ENCODE measurements around the gene MAP3K4.
A peak's percentile ranks its signal among the peaks of the same experiment; 100 is the strongest.
"Not testable (repeated sequence)": the region's sequence is repeated elsewhere in the genome, so short reads cannot be mapped to it uniquely, and the experiment has no call there.

MAP3K4 gene

DNA sequence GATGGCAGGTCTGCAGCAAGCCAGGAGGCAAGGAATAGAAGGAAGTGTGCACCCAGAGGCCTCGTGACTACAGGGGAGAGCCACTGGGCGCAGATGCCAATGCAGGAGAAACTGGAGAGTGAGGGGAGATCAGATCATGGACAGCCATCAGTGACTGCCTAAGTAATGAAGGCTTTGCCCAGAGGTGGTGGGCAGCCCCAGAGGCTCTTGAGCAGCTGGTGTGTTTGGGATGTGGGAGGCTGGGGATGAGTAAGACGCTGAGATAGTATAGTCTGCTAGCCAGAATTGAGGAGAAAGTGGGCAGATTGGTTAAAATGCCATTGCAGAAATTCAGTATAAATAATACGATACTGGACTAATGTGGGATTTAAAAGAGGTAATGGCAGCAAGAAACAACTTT lies 111.9 kb downstream of the MAP3K4 start:
- Mint-ChIP-seq H3K27ac (no peak overlapping the region), H3K4me1 (no peaks in the 10 kb centered on the region), H3K27me3 (no peaks in the 10 kb centered on the region), H3K9me3 (no peaks in the 10 kb centered on the region), H3K4me3 (no peak overlapping the region), H3K36me3 (peaks cover 23% of the 10 kb centered on the region)

DNA sequence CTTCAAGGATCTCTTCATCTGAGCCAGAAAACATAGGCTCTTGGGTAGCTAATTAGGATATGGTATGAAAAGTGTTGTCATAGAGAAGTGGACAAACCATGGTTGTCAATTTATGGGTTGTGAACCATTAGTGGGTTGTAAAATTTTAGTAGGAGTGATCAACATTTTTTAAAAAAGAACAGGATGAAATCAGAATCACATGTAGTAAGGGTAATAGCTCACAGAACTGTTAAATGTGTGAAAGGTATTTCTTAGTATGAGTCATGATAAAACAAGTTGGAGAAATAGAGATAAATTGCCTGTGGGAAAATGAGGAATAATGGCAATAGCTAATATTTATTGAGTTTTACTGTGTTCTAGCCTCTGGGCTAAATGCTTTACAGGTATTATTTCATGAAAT lies 113.4 kb downstream of the MAP3K4 start:
- Mint-ChIP-seq H3K36me3 (peaks cover 22% of the 10 kb centered on the region), H3K4me1 (no peaks in the 10 kb centered on the region), H3K27me3 (no peaks in the 10 kb centered on the region), H3K4me3 (no peak overlapping the region), H3K27ac (no peak overlapping the region), H3K9me3 (no peaks in the 10 kb centered on the region)

DNA sequence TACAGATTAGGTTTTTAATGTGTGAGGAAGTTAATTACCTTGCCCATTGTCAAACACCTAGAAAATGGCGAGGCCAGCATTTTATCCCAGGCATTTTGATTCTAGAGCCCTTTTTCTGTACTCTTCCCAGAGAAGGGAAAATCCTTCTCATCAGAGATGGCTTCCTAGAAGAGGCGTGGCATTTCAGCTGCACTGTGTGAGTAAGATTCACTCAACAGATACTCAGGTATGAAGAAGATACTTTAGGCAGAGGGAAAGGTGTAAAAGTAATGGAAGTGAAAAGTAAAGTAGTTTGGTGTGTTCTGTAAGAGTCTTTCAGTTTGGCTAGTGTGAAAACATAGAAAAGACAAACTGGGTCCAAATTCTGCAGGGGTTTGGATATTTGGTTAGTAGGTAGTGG lies 113.8 kb downstream of the MAP3K4 start:
- Mint-ChIP-seq H3K27me3 (no peaks in the 10 kb centered on the region), H3K27ac (peak overlapping the region; percentile 13), H3K9me3 (no peaks in the 10 kb centered on the region), H3K4me3 (no peak overlapping the region), H3K36me3 (peaks cover 25% of the 10 kb centered on the region), H3K4me1 (peaks cover 3% of the 10 kb centered on the region)

DNA sequence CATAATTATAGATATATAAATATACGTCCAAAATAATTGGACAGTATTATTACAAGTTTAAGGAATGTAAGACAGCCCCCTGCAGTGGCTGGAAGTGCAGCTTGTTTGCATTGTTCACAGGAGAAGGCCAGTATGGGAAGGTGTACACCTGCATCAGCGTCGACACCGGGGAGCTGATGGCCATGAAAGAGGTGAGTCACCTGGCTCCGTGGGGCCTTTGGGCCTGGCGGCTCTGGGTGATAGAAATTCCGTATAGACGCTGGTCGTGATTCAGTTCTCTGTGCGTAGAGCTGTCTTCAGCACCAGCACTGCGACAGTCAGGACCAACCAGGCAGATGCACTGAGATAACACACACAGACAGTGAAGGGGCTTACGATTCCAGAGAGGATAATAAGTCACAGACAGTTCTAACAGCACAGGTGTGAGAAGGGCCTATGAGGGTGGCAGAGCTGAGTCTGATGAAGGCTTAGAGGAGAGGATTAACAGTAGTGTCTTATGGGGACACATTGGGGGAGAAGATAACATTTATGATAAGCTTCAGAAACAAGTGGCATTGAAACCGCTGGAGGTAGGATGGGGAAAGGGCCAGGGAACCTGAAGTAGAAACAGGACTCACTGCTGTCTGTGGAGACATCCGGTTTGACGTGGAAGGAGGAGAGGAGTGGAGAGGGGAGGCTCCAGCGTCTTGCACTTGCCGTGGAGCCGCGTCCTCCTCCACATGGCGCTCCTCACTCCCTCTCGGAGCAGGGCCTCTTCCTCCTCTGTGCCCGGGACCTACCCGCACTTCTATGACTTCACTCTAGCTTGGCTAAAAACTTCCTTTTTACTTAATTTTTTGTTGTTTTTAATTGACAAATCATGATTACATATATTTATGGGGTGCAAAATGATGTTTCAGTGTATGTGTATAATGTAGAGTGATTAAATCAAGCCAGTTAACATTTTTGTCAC lies 116.5 kb downstream of the MAP3K4 start:
- peaks cover 24% of the 10 kb centered on the region for H3K4me1 Mint-ChIP-seq

DNA sequence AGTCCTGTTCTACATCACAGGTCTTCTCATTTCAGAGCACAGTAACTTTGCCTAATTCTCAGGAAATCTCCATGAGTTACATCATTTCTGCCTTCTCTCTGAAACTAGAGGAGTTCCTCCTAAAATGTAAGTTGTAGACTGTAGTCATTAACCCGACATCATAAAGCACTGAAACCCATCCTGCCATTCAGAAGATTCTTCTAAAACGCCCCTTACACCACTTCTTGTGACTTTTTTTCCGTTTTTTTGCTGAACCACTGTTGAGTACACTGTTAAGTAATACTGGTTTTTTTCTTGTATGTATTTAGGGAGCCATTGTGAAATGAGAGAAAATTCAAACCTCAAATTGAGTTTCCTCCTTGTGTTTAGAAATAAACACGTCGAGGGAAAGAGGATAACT lies 117.3 kb downstream of the MAP3K4 start:
- peak overlapping the region; percentile 19 for H3K27ac Mint-ChIP-seq
- peaks cover 24% of the 10 kb centered on the region for H3K4me1 Mint-ChIP-seq
- no peaks in the 10 kb centered on the region for H3K9me3 Mint-ChIP-seq
- H3K4me3 Mint-ChIP-seq, result no peak overlapping the region
- no peaks in the 10 kb centered on the region for H3K27me3 Mint-ChIP-seq
- peaks cover 29% of the 10 kb centered on the region for H3K36me3 Mint-ChIP-seq

More for the DNA sequence above, 116.5 kb downstream of the MAP3K4 start:
- no peak overlapping the region for H3K27ac Mint-ChIP-seq
- H3K9me3 Mint-ChIP-seq, result no peaks in the 10 kb centered on the region
- H3K36me3 Mint-ChIP-seq, result peaks cover 33% of the 10 kb centered on the region
- H3K27me3 Mint-ChIP-seq, result no peaks in the 10 kb centered on the region
- H3K4me3 Mint-ChIP-seq, result no peak overlapping the region

DNA sequence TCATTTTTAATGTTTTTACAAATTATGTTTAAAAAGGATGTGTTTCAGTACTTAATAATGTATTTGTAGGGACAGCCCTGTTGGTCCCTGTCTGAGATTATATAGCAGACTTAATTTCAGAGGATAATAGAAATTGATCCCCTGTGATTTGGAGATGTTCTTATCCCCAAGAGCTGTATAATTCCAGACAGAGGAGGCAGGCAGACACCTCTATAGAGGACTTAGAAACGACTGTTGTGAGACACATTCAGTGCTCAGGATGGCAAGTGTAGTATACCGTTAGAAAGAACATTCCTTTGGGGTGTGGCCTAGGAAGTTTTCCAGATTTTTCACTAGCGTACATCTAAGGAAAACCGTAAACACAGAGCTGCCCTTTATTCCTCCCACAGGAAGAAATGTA lies 117.8 kb downstream of the MAP3K4 start:
- Mint-ChIP-seq H3K27me3 (no peaks in the 10 kb centered on the region), H3K27ac (no peak overlapping the region), H3K36me3 (peaks cover 29% of the 10 kb centered on the region), H3K4me3 (no peak overlapping the region), H3K4me1 (peaks cover 24% of the 10 kb centered on the region), H3K9me3 (no peaks in the 10 kb centered on the region)

DNA sequence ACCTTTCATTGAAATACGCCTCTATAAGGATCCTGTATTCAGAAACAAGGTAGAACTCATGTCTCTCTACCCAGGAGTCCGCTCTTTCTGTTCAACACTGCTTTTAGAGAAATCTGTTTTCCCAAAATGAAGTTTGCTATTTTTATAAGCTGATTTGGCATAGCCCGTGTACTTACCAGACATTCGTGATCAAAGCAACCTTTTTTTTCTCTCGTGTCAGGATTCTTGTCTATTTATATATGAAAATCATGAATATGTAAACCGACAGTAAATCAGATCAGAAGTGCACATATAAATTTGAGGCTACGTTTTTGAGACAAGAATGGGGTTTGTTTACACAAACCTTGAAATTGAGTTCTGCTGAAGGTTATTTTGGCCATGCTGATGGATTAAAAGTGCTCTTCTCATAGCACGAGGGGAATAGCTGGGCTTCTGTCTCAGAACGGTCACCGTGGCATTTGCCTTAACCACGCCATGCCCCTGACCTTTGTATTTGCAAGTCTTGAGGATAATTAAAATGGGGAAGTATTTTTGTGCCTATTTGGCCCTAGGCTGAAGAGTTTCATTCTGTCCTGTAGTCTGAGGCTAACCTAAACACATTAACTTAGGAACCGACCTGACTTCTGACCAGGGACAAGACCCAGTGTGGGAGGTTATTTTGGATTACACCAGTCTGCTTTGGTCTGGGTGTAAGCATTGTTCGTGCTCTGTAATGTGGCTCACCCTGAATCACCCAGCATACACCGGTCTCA lies 118.6 kb downstream of the MAP3K4 start:
- Mint-ChIP-seq H3K27me3 (no peaks in the 10 kb centered on the region), H3K4me3 (no peak overlapping the region), H3K9me3 (no peaks in the 10 kb centered on the region), H3K27ac (peak overlapping the region; percentile 72), H3K36me3 (peaks cover 30% of the 10 kb centered on the region), H3K4me1 (peaks cover 24% of the 10 kb centered on the region)

DNA sequence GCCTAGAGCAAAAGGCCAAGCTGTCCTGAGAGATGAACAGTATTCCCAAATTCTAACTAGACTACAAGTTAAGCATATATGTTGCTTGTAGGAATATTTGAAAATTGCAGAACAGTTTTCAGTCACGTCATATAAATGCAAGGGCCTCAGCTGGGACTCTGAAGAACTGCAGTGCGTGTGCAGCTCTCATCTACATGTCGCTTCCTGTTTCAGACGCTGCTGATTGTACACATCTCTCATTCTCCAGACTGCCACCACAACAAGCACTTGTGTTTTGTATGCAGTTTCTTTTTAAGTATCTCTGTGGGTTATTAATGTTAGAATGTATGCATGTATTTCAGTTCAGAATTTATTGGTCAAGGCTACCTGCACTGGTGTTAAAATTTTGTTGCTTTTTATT lies 119.7 kb downstream of the MAP3K4 start:
- no peaks in the 10 kb centered on the region for H3K27me3 Mint-ChIP-seq
- H3K36me3 Mint-ChIP-seq, result peaks cover 33% of the 10 kb centered on the region
- H3K4me3 Mint-ChIP-seq, result peak overlapping the region; percentile 5
- H3K9me3 Mint-ChIP-seq, result no peaks in the 10 kb centered on the region
- H3K27ac Mint-ChIP-seq, result peak overlapping the region; percentile 3
- H3K4me1 Mint-ChIP-seq, result peaks cover 24% of the 10 kb centered on the region

DNA sequence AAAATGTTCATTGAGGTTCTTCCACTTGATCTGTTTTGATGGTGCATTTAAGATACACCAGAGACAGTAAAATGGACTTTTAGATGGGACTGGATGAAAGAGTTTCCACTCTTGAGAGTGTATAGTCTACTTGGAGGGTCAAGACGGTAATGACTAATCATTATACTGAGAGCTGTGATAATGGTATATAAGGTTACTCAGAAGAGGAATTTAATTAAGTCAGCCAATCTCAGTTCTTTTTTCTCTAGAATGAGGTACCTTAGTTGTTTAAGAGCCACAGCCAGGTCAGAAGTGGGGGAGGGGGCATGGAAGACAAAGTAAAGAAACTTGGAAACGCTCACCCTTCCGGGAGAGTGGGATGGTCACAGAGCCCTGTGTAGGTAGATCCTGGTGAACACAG lies 123.9 kb downstream of the MAP3K4 start:
- Mint-ChIP-seq H3K27ac (no peak overlapping the region), H3K9me3 (peaks cover 6% of the 10 kb centered on the region), H3K4me3 (no peak overlapping the region), H3K27me3 (no peaks in the 10 kb centered on the region), H3K4me1 (peaks cover 20% of the 10 kb centered on the region), H3K36me3 (peaks cover 52% of the 10 kb centered on the region)

DNA sequence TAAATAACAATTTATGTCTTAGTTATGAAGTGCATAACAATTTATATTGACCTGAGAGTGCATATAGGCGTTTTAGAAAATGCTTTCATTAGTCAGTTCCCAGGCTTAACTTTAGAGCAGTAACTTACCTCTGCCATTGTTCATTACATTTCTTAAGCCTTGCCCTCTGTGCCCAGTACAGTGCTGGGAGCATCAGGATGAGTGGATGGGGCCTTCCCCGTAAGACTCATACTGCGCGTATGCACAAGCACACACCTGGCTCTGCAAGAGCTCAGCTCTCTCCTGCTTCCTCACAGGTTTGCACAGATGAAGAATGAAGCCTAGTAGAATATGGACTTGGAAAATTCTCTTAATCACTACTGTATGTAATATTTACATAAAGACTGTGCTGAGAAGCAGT lies 125.0 kb downstream of the MAP3K4 start:
- Mint-ChIP-seq H3K36me3 (peaks cover 60% of the 10 kb centered on the region), H3K4me3 (no peak overlapping the region), H3K27ac (no peak overlapping the region), H3K9me3 (peaks cover 10% of the 10 kb centered on the region), H3K27me3 (no peaks in the 10 kb centered on the region), H3K4me1 (peaks cover 9% of the 10 kb centered on the region)

DNA sequence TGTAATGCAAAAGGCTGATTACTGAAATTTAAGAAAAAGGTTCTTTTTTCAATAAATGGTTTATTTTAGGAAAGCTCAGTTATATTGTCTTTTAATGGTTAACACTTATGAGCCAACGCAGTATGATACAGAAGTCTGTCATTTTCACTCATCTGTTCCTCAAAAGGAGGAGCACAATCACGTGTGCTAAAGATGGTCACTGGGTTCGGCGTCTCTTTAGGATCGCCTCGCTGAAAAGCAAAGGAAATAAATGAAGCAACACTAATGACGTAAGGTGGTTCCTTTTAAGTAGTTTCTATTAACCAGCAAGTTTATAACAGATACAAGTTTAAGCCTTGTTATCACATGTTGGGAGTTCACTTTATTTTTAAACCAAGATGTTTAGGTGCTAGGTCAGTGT lies 125.7 kb downstream of the MAP3K4 start:
- Mint-ChIP-seq H3K36me3 (peaks cover 64% of the 10 kb centered on the region), H3K27me3 (no peaks in the 10 kb centered on the region), H3K27ac (no peak overlapping the region), H3K9me3 (peaks cover 10% of the 10 kb centered on the region), H3K4me1 (peaks cover 1% of the 10 kb centered on the region), H3K4me3 (no peak overlapping the region)

DNA sequence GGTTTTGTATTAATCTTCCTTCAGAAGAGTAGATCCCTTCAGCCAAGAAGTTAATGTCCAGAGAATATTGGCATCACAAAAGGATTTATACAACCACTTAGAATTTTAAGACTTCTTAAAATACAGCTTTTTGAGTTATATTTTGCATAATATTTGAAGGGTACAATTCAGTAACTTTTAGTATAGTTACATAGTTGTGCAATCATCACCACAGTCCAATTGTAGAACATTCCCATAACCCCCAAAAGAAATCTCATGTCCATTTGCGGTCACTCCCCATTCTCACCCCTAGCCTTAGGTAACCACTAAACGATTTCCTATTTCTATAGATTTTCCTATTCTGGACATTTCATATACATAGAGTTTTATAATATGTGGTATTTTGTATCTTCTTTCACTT lies 126.4 kb downstream of the MAP3K4 start:
- no peak overlapping the region for H3K27ac Mint-ChIP-seq
- peaks cover 65% of the 10 kb centered on the region for H3K36me3 Mint-ChIP-seq
- H3K27me3 Mint-ChIP-seq, result no peaks in the 10 kb centered on the region
- no peak overlapping the region for H3K4me3 Mint-ChIP-seq
- H3K4me1 Mint-ChIP-seq, result no peaks in the 10 kb centered on the region
- peaks cover 10% of the 10 kb centered on the region for H3K9me3 Mint-ChIP-seq

DNA sequence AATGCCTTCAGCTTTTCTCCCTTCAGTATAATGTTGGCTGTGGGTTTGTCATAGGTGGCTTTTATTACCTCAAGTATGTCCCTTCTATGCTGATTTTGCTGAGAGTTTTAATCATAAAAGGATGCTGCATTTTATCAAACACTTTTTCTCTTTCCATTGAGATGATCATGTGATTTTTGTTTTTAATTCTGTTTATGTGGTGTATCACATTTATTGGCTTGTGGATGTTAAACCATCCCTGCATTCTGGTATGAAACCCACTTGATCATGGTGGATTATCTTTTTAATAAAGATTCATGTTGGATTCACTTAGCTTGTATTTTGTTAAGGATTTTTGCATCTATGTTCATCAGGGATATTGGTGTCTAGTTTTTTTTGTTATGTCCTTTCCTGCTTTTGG lies 131.8 kb downstream of the MAP3K4 start:
- H3K4me3 Mint-ChIP-seq, H3K27me3 Mint-ChIP-seq, H3K27ac Mint-ChIP-seq: not testable (repeated sequence)
- H3K4me1 Mint-ChIP-seq, result peaks cover 16% of the 10 kb centered on the region
- H3K36me3 Mint-ChIP-seq, result peaks cover 78% of the 10 kb centered on the region
- peaks cover 22% of the 10 kb centered on the region for H3K9me3 Mint-ChIP-seq

DNA sequence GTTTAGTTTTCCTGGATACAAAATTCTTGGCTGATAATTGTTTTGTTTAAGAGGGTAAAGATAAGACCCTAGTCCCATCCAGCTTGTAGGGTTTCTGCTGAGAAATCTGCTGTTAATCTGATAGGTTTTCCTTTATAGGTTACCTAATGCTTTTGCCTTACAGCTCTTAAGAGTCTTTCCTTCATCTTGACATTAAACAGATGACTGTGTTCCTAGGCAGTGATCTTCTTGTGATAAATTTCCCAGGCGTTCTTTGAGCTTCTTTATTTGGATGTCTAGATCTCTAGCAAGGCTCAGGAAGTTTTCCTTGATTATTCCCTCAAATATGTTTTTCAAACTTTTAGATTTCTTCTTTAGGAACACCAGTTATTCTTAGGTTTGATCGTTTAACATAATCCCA lies 134.0 kb downstream of the MAP3K4 start:
- no peak overlapping the region for H3K4me3 Mint-ChIP-seq
- H3K9me3 Mint-ChIP-seq, result peaks cover 15% of the 10 kb centered on the region
- peaks cover 27% of the 10 kb centered on the region for H3K4me1 Mint-ChIP-seq
- H3K27ac Mint-ChIP-seq, result no peak overlapping the region
- H3K27me3 Mint-ChIP-seq, result no peaks in the 10 kb centered on the region
- H3K36me3 Mint-ChIP-seq, result peaks cover 70% of the 10 kb centered on the region

DNA sequence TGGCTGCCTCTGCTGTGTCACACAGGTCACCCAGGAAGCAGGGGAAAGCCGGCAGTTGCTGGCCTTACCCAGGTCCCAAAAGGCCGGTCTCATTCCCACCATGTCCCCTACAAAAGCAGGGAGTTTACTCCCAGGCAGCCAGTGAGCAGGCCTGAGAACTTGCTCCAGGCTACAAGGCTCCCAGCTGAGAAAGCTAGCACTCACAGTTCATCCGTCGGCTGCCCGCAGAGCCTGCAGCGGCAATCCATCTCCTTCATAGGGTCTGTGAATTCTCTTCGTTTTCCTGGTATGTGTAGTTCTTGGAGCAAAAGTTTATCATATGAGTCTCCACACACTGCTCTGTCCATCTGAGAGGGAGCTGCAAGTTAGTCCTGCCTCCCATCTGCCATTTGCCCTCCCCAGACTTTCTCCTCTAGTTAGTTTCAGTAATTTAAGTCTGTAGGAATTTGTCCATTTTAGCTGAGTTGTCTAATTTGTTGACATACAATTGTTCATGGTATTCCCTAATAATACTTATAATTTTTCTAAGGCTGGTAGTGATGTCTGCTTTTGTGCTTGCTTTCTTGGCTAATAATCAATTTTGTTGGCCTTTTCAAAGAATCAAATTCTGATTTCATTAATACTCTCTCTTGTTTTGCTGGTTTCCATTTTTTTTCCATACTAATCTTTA lies 135.6 kb downstream of the MAP3K4 start:
- Mint-ChIP-seq H3K36me3 (peaks cover 56% of the 10 kb centered on the region), H3K4me1 (peaks cover 27% of the 10 kb centered on the region), H3K9me3 (peaks cover 12% of the 10 kb centered on the region), H3K27ac (no peak overlapping the region), H3K4me3 (no peak overlapping the region), H3K27me3 (no peaks in the 10 kb centered on the region)

DNA sequence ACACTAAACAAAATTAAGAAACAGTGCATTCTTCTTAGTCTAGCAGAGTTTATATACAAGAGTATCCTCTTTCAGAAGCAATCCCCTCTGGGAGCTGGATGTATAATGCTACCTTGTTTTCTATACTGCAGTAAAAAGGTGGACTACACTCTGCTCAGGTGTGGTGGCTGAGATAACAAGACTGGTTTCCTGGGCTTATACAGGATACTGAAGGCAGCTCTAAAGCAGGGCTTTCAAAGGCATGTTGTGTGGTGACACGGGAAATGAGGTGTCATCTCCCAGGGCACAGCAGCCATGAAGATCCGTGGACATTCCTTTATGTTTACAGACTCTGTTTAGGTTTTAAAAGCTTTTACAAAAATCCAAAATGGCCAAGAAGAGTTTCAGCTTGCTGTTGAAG lies 136.7 kb downstream of the MAP3K4 start:
- H3K27me3 Mint-ChIP-seq, result no peaks in the 10 kb centered on the region
- peaks cover 12% of the 10 kb centered on the region for H3K9me3 Mint-ChIP-seq
- H3K4me1 Mint-ChIP-seq, result peaks cover 27% of the 10 kb centered on the region
- H3K27ac Mint-ChIP-seq, result peak overlapping the region; percentile 51
- H3K4me3 Mint-ChIP-seq, result no peak overlapping the region
- peaks cover 49% of the 10 kb centered on the region for H3K36me3 Mint-ChIP-seq
